HG03565 (cell line): ENCODE measurements around the gene MTRF1L.
A peak's percentile ranks its signal among the peaks of the same experiment; 100 is the strongest.
"Not testable (repeated sequence)": the region's sequence is repeated elsewhere in the genome, so short reads cannot be mapped to it uniquely, and the experiment has no call there.

Experiments
- ATAC-seq: cut with Tn5 transposase; IDR thresholded peaks from one replicate; pipeline ENCODE4 v1.9.1; 2021; ENCODE audit warnings: mild to moderate bottlenecking, moderate library complexity; ENCODE audit not compliant: unreplicated experiment

Gene MTRF1L

DNA sequence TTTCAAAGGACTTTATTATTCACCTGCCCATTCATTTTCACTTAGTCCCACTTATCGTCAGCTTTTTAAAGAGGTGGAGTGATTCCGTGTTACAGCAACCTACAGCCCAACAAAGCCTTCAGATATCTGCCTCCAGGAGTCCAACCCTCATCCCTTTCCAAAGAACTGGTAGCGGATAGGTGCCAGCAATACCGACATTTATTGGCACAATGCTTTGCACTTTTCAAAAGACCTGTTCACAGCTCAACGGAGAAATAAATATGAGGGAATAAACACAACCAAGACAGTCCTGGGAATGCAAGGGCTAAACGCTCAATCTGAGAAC, 819 bp upstream of the MTRF1L start:
- no peak for ATAC-seq

- ATAC-seq, result peak; percentile 9
These were observed 519 bp downstream of the MTRF1L start for GRCh38 chr6:153001767-153002612.

DNA sequence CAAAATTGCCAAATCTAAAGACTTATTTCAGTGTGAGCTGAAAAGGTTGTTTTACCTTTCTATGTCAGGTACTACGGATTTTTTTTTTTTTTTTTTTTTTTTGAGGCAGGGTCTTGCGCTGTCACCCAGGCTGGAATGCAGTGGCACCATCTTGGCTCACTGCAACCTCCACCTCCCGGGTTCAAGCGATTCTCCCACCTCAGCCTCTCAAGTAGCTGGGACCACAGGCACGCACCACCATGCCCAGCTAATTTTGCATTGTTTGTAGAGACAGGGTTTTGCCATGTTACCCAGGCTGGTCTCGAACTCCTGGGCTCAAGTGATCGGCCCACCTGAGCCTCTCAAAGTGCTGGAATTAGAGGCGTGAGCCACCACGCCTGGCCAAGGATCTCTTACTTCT, 1.7 kb downstream of the MTRF1L start:
- ATAC-seq, result not testable (repeated sequence)

GRCh38 chr6:153000243-153000642, 2.3 kb downstream of the MTRF1L start:
- no peak for ATAC-seq

- not testable (repeated sequence) for ATAC-seq
These were observed 3.0 kb downstream of the MTRF1L start for GRCh38 chr6:152999538-152999937.

DNA sequence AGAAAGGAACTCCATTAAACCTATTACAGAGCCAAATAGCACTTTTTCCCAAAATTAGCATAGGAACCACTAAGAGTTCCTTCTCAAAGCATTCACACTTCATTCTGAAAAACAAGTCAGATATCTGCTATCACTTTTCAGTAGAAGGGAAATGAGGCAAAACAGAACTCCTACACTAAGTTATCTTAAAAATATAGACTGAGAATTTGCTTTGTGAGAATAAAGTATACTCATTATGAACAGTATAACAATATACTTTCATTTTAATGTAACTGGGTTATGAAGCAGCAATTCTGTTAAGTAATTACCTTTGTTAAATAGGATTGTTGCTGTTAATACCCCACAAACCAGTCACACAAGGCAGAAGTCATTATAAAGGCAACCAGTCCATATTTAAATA, 8.7 kb downstream of the MTRF1L start:
- ATAC-seq, result no peak

DNA sequence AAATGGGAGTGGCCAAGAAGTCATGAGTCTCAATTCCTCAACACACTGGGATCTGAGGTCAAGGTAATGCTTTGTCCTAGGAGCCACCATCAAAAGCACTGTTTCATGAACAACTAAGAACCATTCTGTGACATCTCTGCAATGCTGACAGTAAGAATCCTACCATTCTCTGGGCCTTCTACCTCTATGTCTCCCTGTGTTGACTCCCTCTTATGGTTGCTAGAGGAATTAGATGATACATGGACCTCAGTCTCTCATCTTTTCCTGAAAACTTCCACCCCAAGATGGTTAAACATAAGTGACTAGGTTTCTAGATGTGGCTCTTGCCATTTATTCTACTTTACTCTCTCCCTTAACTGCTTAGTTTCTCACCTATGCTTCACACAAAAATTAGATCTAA, 9.1 kb downstream of the MTRF1L start:
- no peak for ATAC-seq

- no peak for ATAC-seq
These were observed 15.5 kb downstream of the MTRF1L start for GRCh38 chr6:152986978-152987377.

DNA sequence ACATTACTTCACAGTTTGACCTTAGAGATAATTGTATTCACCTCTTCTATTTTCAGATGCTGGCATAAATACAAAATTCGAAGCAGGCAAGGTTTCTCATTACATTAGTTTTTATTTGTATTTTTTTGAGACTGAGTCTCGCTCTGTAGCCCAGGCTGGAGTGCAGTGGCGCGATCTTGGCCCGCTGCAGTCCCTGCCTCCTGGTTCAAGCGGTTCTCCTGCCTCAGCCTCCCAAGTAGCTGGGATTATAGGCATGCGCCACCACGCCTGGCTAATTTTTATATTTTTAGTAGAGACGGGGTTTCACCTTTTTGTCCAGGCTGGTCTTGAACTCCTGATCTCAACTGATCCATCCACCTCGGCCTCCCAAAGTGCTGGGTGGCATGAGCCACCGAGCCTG, 17.2 kb downstream of the MTRF1L start:
- ATAC-seq, result not testable (repeated sequence)

- ATAC-seq, result peak; percentile 18
These were observed 18.0 kb downstream of the MTRF1L start for GRCh38 chr6:152984513-152984872.

GRCh38 chr6:152983637-152984512, 18.6 kb downstream of the MTRF1L start:
- ATAC-seq, result no peak

- ATAC-seq, result peak; percentile 86
These were observed 19.4 kb downstream of the MTRF1L start, which contains the start of gene FBXO5 for GRCh38 chr6:152982904-152983636. TSS of gene FBXO5 (minus strand) at chr6:152983041. CDS start at chr6:152982959, 82 bp downstream.

DNA sequence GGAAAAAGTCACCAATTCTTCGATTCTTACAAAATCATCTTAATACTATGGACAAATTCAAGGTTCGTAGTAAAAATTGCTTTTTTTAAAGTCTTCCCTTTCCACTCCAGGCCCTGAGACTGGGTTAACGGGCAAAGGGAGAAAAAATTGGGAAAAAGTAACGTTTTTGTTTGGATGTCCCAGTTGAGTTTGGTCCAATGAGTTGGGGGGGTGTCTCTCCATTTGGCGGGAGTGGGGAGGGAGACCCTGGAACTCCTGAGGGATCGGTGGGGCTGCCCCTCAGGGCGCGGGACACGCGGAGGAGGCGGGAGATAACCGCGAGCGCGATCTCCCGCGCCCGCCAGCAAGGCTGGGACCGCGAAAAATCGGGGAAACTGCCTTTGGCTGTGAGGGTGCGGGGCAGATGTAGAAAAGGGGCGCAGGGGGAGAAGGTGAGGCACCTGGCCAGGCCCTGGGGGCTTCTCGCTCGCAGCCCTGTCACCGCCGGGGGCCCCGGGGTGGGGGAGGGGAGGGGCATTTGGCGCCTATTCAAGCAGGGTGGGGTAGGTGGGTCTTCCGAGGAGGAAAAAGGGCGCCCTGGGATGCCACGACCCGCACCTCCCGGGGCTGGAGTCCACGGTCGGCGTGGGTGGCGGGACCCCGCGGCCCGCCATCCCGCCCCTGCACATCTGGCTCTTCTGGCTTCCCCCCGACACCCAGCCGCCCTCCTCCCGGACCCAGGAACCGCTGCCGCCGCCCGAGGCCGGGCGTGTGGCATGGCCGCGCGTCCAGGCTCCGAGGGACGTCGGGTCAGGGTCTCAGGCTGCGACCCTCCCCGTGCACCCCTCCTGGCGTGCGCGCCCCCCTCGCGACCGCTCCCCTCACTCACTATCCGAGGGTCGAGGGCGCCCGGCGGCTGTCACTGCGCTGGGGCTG, 20.3 kb downstream of the MTRF1L start:
- ATAC-seq, result no peak

- ATAC-seq, result no peak
These were observed 21.3 kb downstream of the MTRF1L start for GRCh38 chr6:152981219-152981618.

DNA sequence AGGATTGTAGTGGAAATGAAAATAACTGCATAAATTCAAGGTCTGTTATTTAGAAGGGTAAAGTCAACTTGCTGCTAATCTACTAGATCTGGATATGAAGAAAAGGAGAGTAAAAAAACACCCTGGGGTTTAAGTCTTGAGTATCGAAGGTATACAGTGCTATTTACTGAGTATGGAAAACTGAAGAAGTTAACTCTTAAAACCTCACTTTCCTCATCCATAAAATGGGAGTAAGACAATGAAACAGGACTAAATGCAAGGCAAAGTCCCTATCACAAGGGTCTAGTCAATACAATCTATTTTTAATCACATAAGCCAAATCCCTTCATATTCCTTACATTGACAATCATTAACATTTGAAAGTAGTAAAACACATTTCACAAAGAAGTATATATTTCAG, 21.9 kb downstream of the MTRF1L start:
- no peak for ATAC-seq

GRCh38 chr6:152979116-152979515, 23.4 kb downstream of the MTRF1L start:
- ATAC-seq, result no peak

GRCh38 chr6:152978058-152978457, 24.5 kb downstream of the MTRF1L start:
- ATAC-seq, result no peak

DNA sequence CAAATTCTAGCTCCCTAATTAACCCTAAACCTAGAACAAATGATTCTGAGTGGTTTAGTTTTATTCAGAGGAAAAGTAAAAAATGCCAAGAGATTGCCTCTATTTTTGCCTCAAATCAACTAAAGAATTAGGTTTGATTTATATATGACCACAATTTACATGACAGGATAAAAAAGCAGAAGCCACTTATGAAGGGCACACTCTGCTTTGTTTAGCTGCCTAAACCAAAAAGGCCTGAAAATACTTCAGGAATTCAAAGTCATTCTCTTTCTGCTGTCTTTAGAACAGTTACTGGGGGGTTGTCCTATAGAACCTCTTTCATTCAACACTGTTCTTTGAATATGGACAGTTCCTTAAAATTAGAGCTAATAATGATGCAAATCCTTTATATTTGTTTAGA, 25.0 kb downstream of the MTRF1L start:
- ATAC-seq, result no peak

- ATAC-seq, result no peak
These were observed 25.8 kb downstream of the MTRF1L start for GRCh38 chr6:152976749-152977148.

GRCh38 chr6:152975204-152975915, 27.1 kb downstream of the MTRF1L start:
- peak; percentile 66 for ATAC-seq
